GM19099 (cell line): Measurements from ENCODE around the gene SACS.

ENCODE experiments used
- POLR2A ChIP-seq: IDR thresholded peaks from 3 replicates; pipeline ENCODE4 v1.6.1; 2011; ENCODE audit warnings: low read depth; ENCODE audit not compliant: insufficient read length; ENCODE audit errors: extremely low read depth

SACS gene

DNA sequence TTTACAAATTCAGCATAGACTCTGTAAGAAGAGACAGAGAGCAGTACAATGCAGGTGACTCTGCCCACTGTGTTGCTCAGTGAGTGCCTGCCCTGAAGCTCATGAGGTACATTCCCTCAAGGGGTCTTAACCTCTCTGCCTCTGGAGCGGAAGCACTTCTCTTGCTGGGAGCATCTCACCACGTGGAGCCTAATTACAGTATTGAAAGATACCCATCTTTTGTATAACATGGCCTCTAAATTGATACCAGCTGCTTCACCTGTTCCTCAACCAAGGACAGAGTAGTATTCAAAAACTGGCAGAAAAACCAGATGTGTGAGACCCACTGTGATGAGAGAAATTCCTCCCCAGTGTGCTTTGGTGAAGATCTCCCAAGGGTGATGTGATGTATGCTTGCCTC lies 77.1 kb downstream of the SACS start:
- no peak for TF ChIP-seq POLR2A

DNA sequence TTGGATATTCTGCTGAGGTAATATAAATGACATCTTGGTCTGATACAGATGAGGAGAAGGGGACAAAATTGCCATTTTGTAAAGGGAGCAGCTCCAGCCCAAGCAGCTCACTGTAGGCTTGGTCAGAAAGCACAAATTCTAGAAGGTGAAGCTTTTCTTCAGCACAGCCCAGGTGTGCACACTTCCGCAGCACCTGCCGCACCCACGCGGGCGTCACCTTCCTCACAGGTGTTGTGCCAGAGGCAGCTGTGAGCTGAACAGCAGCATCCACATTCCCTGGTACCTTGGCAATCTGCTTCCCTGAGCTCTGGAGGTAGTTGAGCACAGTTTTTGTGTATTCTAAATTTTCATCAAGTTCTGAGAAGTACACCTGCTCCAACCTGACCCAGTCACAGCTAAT lies 79.0 kb downstream of the SACS start:
- TF ChIP-seq POLR2A, result no peak

DNA sequence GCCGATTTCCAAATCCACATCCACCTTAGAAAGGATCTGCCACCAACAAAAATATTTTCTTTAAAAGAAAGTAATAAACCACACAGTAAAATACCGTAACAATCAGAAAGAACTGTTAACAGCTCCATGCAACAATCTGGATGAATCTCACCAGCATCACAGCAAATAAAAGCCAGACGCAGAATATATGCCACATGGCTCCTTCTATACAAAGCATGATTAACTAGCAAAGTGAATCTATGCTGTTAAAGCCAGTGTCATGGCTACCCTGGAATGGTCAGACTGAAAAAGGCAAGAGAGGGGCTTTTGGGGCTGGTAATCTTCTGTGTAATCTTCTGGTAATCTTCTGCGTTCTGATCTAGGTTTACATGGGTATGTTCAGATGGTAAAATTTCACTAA lies 81.3 kb downstream of the SACS start:
- no peak for TF ChIP-seq POLR2A

DNA sequence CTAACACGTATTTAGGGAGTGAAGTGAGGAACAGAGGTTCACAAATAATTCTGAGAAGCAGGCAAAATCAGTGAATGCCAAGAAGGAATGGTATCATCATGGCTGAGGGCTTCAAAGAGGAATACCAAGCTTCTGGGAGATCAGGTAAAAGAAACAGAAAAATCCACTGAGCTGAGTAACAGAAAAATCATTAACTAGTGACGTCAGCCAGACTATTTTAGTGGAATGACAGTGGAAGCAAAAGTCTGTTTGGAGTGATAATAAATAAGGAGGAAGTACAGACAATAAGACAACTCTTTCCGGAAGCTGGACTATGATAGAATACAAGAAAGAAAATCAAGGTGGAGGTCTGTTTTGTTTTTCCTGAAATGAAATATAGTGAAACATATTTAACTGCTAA lies 83.5 kb downstream of the SACS start:
- TF ChIP-seq POLR2A, result no peak

GRCh38 chr13:23349161-23349897 lies 84.2 kb downstream of the SACS start:
- TF ChIP-seq POLR2A, result no peak

GRCh38 chr13:23348262-23349127 lies 85.0 kb downstream of the SACS start:
- TF ChIP-seq POLR2A, result no peak

- TF ChIP-seq POLR2A, result no peak
Observed at GRCh38 chr13:23347601-23348000, 85.9 kb downstream of the SACS start.

- no peak for TF ChIP-seq POLR2A
Observed at GRCh38 chr13:23344931-23345595, 88.4 kb downstream of the SACS start.

DNA sequence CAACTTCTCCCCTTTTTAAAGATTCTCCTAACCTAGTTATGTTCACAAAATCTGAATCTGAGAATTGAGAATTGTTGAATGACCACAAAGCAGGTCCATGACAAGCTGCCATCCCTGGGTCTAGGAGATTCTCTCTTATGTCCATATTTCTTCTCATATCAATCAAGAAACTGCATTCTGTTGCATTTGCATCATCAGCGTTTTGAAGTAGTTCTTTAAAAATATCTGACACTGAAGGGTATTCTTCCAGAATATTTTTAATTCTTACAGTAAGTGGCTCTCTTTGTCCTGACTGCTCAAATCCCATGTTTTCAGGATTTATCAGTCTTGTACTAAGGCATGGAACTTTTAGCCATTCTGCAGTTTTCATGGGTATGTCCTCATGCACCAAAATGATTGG lies 94.3 kb downstream of the SACS start:
- TF ChIP-seq POLR2A, result no peak

DNA sequence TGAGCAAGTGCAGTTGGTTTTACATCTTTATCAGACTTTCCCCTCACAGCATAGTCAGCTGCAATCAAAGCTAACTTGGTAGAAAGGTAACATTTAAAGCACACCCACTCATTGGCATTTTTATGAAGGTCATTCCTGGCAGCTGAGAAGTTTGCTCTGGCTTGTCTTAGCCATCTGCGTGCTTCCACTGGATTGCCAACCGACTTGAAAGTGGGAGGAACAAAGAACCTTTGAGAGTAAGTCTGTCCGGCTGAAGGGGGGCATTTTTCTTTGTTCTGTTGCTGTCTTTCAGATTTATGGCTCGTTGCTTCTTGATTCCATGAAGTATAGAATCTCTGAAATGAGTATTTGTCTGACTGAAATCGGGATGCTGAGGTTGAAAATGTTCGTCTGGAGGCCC lies 103.1 kb downstream of the SACS start:
- TF ChIP-seq POLR2A, result no peak

DNA sequence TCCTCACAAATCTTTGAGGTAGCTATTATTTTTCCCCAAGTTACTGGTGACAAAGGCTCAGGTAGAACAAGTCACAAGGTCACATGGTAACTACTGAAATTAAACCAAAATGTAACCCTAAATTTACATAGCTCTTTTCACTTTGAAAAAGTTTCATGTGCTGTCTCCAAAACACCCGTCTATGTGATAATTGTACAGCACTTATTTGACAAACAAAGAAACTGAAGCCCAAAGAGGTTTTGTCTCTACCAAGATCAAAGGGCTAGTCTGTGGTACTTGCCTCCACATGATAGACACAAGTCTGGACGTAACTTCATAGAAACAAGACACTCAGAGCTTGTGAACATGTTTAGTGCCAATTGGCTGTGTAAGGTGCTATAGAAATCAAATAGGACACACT lies 108.3 kb downstream of the SACS start:
- no peak for TF ChIP-seq POLR2A

GRCh38 chr13:23323946-23324709 lies 109.4 kb downstream of the SACS start:
- TF ChIP-seq POLR2A, result no peak

- no peak for TF ChIP-seq POLR2A
Observed at GRCh38 chr13:23322353-23323336, 110.9 kb downstream of the SACS start.

DNA sequence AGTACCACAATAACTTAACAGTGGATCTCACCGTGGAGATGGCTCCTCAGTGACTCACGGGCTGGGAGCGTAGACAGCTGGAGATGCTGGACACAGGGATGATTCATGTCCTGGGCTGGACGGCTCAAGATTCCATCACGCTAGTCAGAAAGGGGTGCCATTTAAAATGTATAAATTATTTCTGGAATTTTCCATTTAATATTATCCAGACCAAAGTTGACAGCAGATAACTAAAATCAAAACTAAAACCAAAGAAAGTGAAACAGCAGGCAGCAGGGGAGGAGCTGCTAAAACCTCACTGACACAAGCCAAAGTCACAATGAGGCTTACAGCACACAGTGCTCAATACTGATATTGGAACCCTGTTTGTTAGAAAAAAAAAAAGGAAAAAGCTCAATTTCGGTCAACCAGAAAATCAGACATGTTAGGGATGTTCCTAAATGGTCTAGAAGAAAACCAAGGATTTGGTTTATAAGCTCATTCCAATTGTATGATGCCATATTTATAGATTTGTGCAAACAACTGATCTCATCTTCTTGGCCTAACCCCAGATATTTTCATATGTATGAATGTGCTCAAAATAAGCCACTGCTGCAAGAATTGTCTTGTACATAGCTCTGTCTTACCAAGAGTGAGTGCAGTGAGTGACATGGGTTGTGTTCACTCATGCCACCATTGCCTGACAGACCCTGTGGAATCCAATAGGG lies 111.8 kb downstream of the SACS start:
- no peak for TF ChIP-seq POLR2A
